H9 (cell line): ENCODE measurements around the gene SNAPC5. TPM values are rescaled to one million over a fixed set of nuclear protein-coding genes. Genes with fewer than 3 reads are reported as not detected.

Experiments used
- DNase-seq: peaks from one replicate; pipeline ENCODE4 v3.0.0-alpha.2; 2017
- H2AFZ ChIP-seq: one replicate; pipeline ENCODE4 v1.6.1; 2013; ENCODE audit warnings: mild to moderate bottlenecking, low read length, control low read depth, moderate library complexity
- H2AK5ac ChIP-seq: 2 replicates; pipeline ENCODE4 v1.6.1; 2013; ENCODE audit warnings: low read length, control low read depth, mixed read lengths; ENCODE audit not compliant: insufficient read length
- H2BK120ac ChIP-seq: one replicate; pipeline ENCODE4 v1.6.1; 2013; ENCODE audit warnings: low read depth, mild to moderate bottlenecking, low read length, control low read depth, inconsistent platforms; ENCODE audit not compliant: poor library complexity, severe bottlenecking
- H2BK12ac ChIP-seq: 2 replicates; pipeline ENCODE4 v1.6.1; 2013; ENCODE audit warnings: low read length, control low read depth, mixed read lengths, low read depth; ENCODE audit not compliant: insufficient read length
- H2BK15ac ChIP-seq: 2 replicates; pipeline ENCODE4 v1.6.1; 2013; ENCODE audit warnings: low read depth, low read length, control low read depth
- H2BK20ac ChIP-seq: one replicate; pipeline ENCODE4 v1.6.1; 2013; ENCODE audit warnings: low read depth, mild to moderate bottlenecking, low read length, control low read depth, inconsistent platforms; ENCODE audit not compliant: poor library complexity, severe bottlenecking
- H2BK5ac ChIP-seq: 2 replicates; pipeline ENCODE4 v1.6.1; 2013; ENCODE audit warnings: low read length, control low read depth, mixed read lengths; ENCODE audit not compliant: insufficient read length
- H3K14ac ChIP-seq: 2 replicates; pipeline ENCODE4 v1.6.1; 2013; ENCODE audit warnings: low read length, control low read depth; ENCODE audit not compliant: insufficient read depth
- H3K18ac ChIP-seq: 2 replicates; pipeline ENCODE4 v1.6.1; 2013; ENCODE audit warnings: low read depth, mild to moderate bottlenecking, mixed read lengths, low read length, control low read depth; ENCODE audit not compliant: insufficient read length
- H3K23ac ChIP-seq: 2 replicates; pipeline ENCODE4 v1.6.1; 2013; ENCODE audit warnings: low read length, control low read depth, mixed read lengths, low read depth; ENCODE audit not compliant: insufficient read length
- H3K23me2 ChIP-seq: 2 replicates; pipeline ENCODE4 v1.6.1; 2013; ENCODE audit warnings: low read depth, mild to moderate bottlenecking, mixed read lengths, low read length, control low read depth; ENCODE audit not compliant: insufficient read length, poor library complexity, severe bottlenecking
- H3K27ac ChIP-seq: 2 replicates; pipeline ENCODE4 v1.5.1; 2013; ENCODE audit warnings: low read length, control low read depth, mixed read lengths, low read depth; ENCODE audit not compliant: insufficient read length
- H3K27me3 ChIP-seq: 2 replicates; pipeline ENCODE4 v1.6.1; 2013; ENCODE audit warnings: low read length, control low read depth, inconsistent platforms; ENCODE audit not compliant: insufficient read depth
- H3K4ac ChIP-seq: 2 replicates; pipeline ENCODE4 v1.6.1; 2013; ENCODE audit warnings: low read depth, mild to moderate bottlenecking, control low read depth, inconsistent platforms, low read length, moderate library complexity
- H3K4me1 ChIP-seq: 2 replicates; pipeline ENCODE4 v1.6.1; 2013; ENCODE audit warnings: low read length, control low read depth, inconsistent platforms; ENCODE audit not compliant: insufficient read depth
- H3K4me2 ChIP-seq: 2 replicates; pipeline ENCODE4 v1.6.1; 2013; ENCODE audit warnings: low read length, control low read depth, mixed read lengths; ENCODE audit not compliant: insufficient read length, insufficient read depth
- H3K56ac ChIP-seq: 2 replicates; pipeline ENCODE4 v1.6.1; 2013; ENCODE audit warnings: low read depth, mild to moderate bottlenecking, mixed read lengths, low read length, control low read depth; ENCODE audit not compliant: insufficient read length
- H3K79me1 ChIP-seq: 2 replicates; pipeline ENCODE4 v1.6.1; 2013; ENCODE audit warnings: low read depth, mild to moderate bottlenecking, moderate library complexity, low read length, control low read depth, inconsistent platforms; ENCODE audit not compliant: insufficient read depth, poor library complexity, severe bottlenecking
- H3K79me2 ChIP-seq: 2 replicates; pipeline ENCODE4 v1.6.1; 2013; ENCODE audit warnings: low read length, control low read depth, inconsistent platforms; ENCODE audit not compliant: insufficient read depth
- H3K9ac ChIP-seq: 2 replicates; pipeline ENCODE4 v1.6.1; 2013; ENCODE audit warnings: low read length, control low read depth, mixed read lengths; ENCODE audit not compliant: insufficient read length; ENCODE audit errors: extremely low read depth
- H3K9me3 ChIP-seq: one replicate; pipeline ENCODE4 v1.6.1; 2013; ENCODE audit warnings: low read depth, low read length, inconsistent platforms; ENCODE audit not compliant: control insufficient read depth
- H3T11ph ChIP-seq: one replicate; pipeline ENCODE4 v1.6.1; 2013; ENCODE audit warnings: mild to moderate bottlenecking, low read length, control low read depth, inconsistent platforms
- H4K20me1 ChIP-seq: one replicate; pipeline ENCODE4 v1.6.1; 2013; ENCODE audit not compliant: control insufficient read depth, insufficient read length, insufficient read depth
- H4K5ac ChIP-seq: 2 replicates; pipeline ENCODE4 v1.6.1; 2013; ENCODE audit warnings: low read depth, mild to moderate bottlenecking, mixed read lengths, low read length, control low read depth; ENCODE audit not compliant: insufficient read length
- H4K8ac ChIP-seq: replicated peaks from 2 replicates; pipeline ENCODE4 v1.6.1; 2013; ENCODE audit warnings: low read length, control low read depth, mixed read lengths, low read depth; ENCODE audit not compliant: insufficient read length
- H4K91ac ChIP-seq: 2 replicates; pipeline ENCODE4 v1.6.1; 2013; ENCODE audit warnings: low read depth, mild to moderate bottlenecking, moderate library complexity, mixed read lengths, low read length, control low read depth; ENCODE audit not compliant: insufficient read length
- H3K27ac Mint-ChIP-seq, 3 experiments: 2 replicates in 2 of 3; 3 replicates in 1 of 3; pipeline ENCODE4 v1.8.0; 2020 to 2021; ENCODE audit warnings: mixed read lengths in 3 of 3, mild to moderate bottlenecking in 1 of 3, moderate library complexity in 1 of 3
- H3K27me3 Mint-ChIP-seq: 2 replicates; pipeline ENCODE4 v1.8.0; 2021; ENCODE audit warnings: low read depth, mild to moderate bottlenecking, moderate library complexity, mixed read lengths
- H3K36me3 Mint-ChIP-seq, 3 experiments: 2 replicates in 2 of 3; 3 replicates in 1 of 3; pipeline ENCODE4 v1.8.0; 2020 to 2021; ENCODE audit warnings: low read depth in 3 of 3, mixed read lengths in 3 of 3; ENCODE audit not compliant: insufficient read depth in 1 of 3
- H3K4me1 Mint-ChIP-seq, 2 experiments: 2 replicates each; pipeline ENCODE4 v1.8.0; 2020; ENCODE audit warnings: mixed read lengths in 2 of 2
- H3K4me3 Mint-ChIP-seq, 2 experiments: 2 replicates in 1 of 2; 3 replicates in 1 of 2; pipeline ENCODE4 v1.8.0; 2020 to 2021; ENCODE audit warnings: mild to moderate bottlenecking in 2 of 2, mixed read lengths in 2 of 2, moderate library complexity in 1 of 2
- H3K9me3 Mint-ChIP-seq, 2 experiments: 2 replicates in 1 of 2; 3 replicates in 1 of 2; pipeline ENCODE4 v1.8.0; 2020; ENCODE audit warnings: mild to moderate bottlenecking in 2 of 2, mixed read lengths in 2 of 2, moderate library complexity in 1 of 2
- WGBS: extraction: QIAGEN DNeasy Blood & Tissue Kit; methylation state at CpG from one replicate; pipeline ENCODE4 v1.1.7; 2013; ENCODE audit warnings: missing lambda C conversion rate, low lambda C conversion rate, mixed read lengths; ENCODE audit not compliant: insufficient read length; ENCODE audit errors: extremely low coverage; 5-methylcytosine and 5-hydroxymethylcytosine counted together
- total RNA-seq: library from RNA; stranded (reverse); gene quantifications from 2 replicates; pipeline ENCODE4 v1.2.1, GENCODE V29; 2021
- TF ChIP-seq, protein P1 (sequence below): fragments of 200-600 bp; sonication (generic); conservative IDR thresholded peaks from 3 replicates; pipeline ENCODE4 v1.8.0; 2021; ENCODE audit warnings: antibody characterized with exemption, mild to moderate bottlenecking

The SNAPC5 gene
- total RNA-seq, 1 experiment from 2014 or later, result 28.9 TPM

DNA sequence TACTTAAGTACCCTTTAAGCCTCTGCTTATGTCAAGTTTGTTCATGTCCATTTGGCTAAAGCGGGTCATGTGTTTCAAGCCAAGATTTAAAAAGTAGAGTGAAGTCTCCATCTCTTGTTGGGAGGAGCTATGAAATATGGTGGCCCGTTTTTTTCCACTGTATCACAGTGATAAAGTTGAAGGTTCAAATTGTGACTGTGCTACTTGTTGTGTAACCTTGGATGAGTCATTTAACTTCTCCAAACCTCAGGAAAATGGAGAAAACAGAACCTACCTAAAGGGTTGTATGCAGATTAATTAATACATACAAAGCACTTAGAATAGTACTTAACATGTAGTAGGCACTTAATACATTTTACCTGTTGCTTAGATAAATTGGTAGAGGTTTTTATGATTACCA lies 43.4 kb downstream of the SNAPC5 start:
- Histone ChIP-seq H3K27me3 (no peaks in the 10 kb centered on the region), H3K56ac (no peak overlapping the region), H3K79me2 (no peaks in the 10 kb centered on the region), H2AK5ac (no peak overlapping the region), H2BK12ac (no peak overlapping the region), H4K20me1 (no peaks in the 10 kb centered on the region), H3K4me1 (no peaks in the 10 kb centered on the region), H3K9ac (no peak overlapping the region), H3K23me2 (no peaks in the 10 kb centered on the region), H3T11ph (no peak overlapping the region), H3K9me3 (no peaks in the 10 kb centered on the region), H2BK20ac (no peak overlapping the region), H3K14ac (no peak overlapping the region), H3K79me1 (no peaks in the 10 kb centered on the region), H3K18ac (no peak overlapping the region), H3K4me2 (no peak overlapping the region), H2BK5ac (no peak overlapping the region), H2BK15ac (no peak overlapping the region), H3K23ac (no peak overlapping the region), H4K8ac (no peak overlapping the region), H4K91ac (no peak overlapping the region), H4K5ac (no peak overlapping the region), H2BK120ac (no peak overlapping the region), H3K27ac (no peak overlapping the region), H2AFZ (no peak overlapping the region), H3K4ac (no peak overlapping the region)
- Mint-ChIP-seq H3K4me3 (no peak overlapping the region), H3K27me3 (no peaks in the 10 kb centered on the region), H3K27ac (no peak overlapping the region), H3K9me3 (no peaks in the 10 kb centered on the region; a peak in 1 of 5 replicates), H3K4me1 (peaks cover 5 to 15% of the 10 kb centered on the region in 2 experiments; a peak in 3 of 4 replicates), H3K36me3 (peaks cover 4 to 12% (median 6%) of the 10 kb centered on the region in 3 experiments)
- DNase-seq, result no peak
- TF ChIP-seq, protein P1, sequence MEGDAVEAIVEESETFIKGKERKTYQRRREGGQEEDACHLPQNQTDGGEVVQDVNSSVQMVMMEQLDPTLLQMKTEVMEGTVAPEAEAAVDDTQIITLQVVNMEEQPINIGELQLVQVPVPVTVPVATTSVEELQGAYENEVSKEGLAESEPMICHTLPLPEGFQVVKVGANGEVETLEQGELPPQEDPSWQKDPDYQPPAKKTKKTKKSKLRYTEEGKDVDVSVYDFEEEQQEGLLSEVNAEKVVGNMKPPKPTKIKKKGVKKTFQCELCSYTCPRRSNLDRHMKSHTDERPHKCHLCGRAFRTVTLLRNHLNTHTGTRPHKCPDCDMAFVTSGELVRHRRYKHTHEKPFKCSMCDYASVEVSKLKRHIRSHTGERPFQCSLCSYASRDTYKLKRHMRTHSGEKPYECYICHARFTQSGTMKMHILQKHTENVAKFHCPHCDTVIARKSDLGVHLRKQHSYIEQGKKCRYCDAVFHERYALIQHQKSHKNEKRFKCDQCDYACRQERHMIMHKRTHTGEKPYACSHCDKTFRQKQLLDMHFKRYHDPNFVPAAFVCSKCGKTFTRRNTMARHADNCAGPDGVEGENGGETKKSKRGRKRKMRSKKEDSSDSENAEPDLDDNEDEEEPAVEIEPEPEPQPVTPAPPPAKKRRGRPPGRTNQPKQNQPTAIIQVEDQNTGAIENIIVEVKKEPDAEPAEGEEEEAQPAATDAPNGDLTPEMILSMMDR, result no peak
- no CpG with 5 or more reads among the region's 2 CpGs for WGBS
